Brain microvascular endothelial cell (primary cell): ENCODE results near the gene ITPR2.

Source experiments
- DNase-seq: peaks from one replicate; pipeline ENCODE4 v3.0.0-alpha.2; 2020
- H3K27ac ChIP-seq: fragments of 250-450 bp; sonication (Bioruptor Pico); 2 replicates; pipeline ENCODE4 v1.5.1; 2020; ENCODE audit warnings: mild to moderate bottlenecking, moderate library complexity
- H3K27me3 ChIP-seq: fragments of 250-450 bp; sonication (Bioruptor Pico); replicated peaks from 2 replicates; pipeline ENCODE4 v1.5.1; 2020; ENCODE audit warnings: mild to moderate bottlenecking
- H3K36me3 ChIP-seq: fragments of 250-450 bp; sonication (Bioruptor Pico); replicated peaks from 2 replicates; pipeline ENCODE4 v1.5.1; 2020; ENCODE audit warnings: mild to moderate bottlenecking
- H3K4me3 ChIP-seq: 2 replicates; pipeline ENCODE4 v1.5.1; 2011; ENCODE audit warnings: low read depth, mild to moderate bottlenecking, control low read depth, low read length, moderate library complexity
- in situ Hi-C: cut with HindIII; loops from 2 replicates; pipeline ENCODE4 v1.10.0; 2017; ENCODE audit warnings: low sequenced_read_pairs, low pct_ligation_motif_present
- TF ChIP-seq, protein P1 (sequence below): IDR thresholded peaks from 2 replicates; pipeline ENCODE4 v1.5.1; 2011; ENCODE audit warnings: low read depth, mild to moderate bottlenecking, moderate library complexity, low read length, control low read depth, inconsistent platforms; ENCODE audit errors: missing control alignments

Gene ITPR2

GRCh38 chr12:26571560-26571959 lies 261.4 kb downstream of the ITPR2 start:
- TF ChIP-seq, protein P1, sequence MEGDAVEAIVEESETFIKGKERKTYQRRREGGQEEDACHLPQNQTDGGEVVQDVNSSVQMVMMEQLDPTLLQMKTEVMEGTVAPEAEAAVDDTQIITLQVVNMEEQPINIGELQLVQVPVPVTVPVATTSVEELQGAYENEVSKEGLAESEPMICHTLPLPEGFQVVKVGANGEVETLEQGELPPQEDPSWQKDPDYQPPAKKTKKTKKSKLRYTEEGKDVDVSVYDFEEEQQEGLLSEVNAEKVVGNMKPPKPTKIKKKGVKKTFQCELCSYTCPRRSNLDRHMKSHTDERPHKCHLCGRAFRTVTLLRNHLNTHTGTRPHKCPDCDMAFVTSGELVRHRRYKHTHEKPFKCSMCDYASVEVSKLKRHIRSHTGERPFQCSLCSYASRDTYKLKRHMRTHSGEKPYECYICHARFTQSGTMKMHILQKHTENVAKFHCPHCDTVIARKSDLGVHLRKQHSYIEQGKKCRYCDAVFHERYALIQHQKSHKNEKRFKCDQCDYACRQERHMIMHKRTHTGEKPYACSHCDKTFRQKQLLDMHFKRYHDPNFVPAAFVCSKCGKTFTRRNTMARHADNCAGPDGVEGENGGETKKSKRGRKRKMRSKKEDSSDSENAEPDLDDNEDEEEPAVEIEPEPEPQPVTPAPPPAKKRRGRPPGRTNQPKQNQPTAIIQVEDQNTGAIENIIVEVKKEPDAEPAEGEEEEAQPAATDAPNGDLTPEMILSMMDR = no peak
- in situ Hi-C loops = no loop called here
- H3K4me3 ChIP-seq = no peak overlapping the region
- H3K27ac ChIP-seq = no peak overlapping the region
- no peaks in the 10 kb centered on the region for H3K27me3 ChIP-seq
- peaks cover 3% of the 10 kb centered on the region for H3K36me3 ChIP-seq
- no peak for DNase-seq

- no peak overlapping the region for H3K4me3 ChIP-seq
- in situ Hi-C loops = no loop called here
- DNase-seq = no peak
- H3K27ac ChIP-seq = no peak overlapping the region
- TF ChIP-seq, protein P1 = no peak
- no peaks in the 10 kb centered on the region for H3K36me3 ChIP-seq
- H3K27me3 ChIP-seq = no peaks in the 10 kb centered on the region
Observed at GRCh38 chr12:26567126-26567525, 265.9 kb downstream of the ITPR2 start.

DNA sequence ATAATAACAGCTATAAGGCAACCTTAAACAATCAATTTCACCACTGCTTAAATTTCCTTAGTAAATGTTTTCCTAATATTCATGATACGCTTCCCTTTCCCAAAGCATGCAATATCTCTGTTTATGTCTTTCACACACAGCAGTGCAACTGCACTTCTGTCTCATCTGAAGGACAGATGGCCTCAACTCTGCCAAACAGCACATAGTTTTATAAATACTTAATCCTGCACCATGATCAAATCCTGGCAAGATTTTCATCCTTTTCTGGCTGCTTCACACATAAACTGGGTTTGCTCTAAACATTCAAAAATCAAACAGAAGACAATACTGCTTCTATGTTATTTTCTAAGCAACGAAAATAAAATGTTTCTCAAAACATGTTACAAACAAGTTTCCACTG lies 266.3 kb downstream of the ITPR2 start:
- in situ Hi-C loops = no loop called here
- no peak overlapping the region for H3K4me3 ChIP-seq
- no peak overlapping the region for H3K27ac ChIP-seq
- TF ChIP-seq, protein P1 = no peak
- no peaks in the 10 kb centered on the region for H3K36me3 ChIP-seq
- no peak for DNase-seq
- no peaks in the 10 kb centered on the region for H3K27me3 ChIP-seq

GRCh38 chr12:26566186-26566585 lies 266.8 kb downstream of the ITPR2 start:
- DNase-seq = no peak
- Histone ChIP-seq H3K36me3 (no peaks in the 10 kb centered on the region), H3K27ac (no peak overlapping the region), H3K4me3 (no peak overlapping the region), H3K27me3 (no peaks in the 10 kb centered on the region)
- in situ Hi-C loops = no loop called here
- TF ChIP-seq, protein P1 = no peak

DNA sequence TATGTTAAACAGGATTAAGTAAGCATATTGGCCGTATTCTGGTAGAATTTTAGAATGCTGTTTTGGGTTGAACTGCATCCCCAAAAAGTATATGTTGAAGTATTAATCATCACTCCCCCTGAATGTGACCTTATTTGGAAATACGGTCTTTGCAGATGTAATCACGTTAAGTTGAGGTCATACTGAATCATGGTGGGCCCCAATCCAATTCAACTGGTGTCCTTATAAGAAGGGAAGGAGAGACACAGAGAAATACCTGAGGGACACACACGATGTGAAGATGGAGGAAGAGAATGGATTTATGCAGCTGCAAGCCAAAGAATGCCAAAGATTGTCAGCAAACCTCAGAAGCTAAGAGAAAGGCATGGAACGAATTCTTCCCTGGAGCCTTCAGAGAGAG lies 268.6 kb downstream of the ITPR2 start:
- peak; percentile 38 for DNase-seq
- Histone ChIP-seq H3K27ac (no peak overlapping the region), H3K4me3 (no peak overlapping the region), H3K36me3 (no peaks in the 10 kb centered on the region), H3K27me3 (no peaks in the 10 kb centered on the region)
- TF ChIP-seq, protein P1 = no peak
- in situ Hi-C loops = no loop called here

GRCh38 chr12:26563552-26563951 lies 269.4 kb downstream of the ITPR2 start:
- TF ChIP-seq, protein P1 = no peak
- no peak overlapping the region for H3K4me3 ChIP-seq
- H3K27me3 ChIP-seq = no peaks in the 10 kb centered on the region
- in situ Hi-C loops = no loop called here
- no peaks in the 10 kb centered on the region for H3K36me3 ChIP-seq
- H3K27ac ChIP-seq = no peak overlapping the region
- DNase-seq = no peak
